A549 treated with ZK216348 at 1 μM for 4 hours (cell line): ENCODE measurements around the gene INSL3. TPM values are rescaled to one million over a fixed set of nuclear protein-coding genes. Genes with fewer than 3 reads are reported as not detected.

Experiments
- total RNA-seq: library from RNA; stranded (reverse); fragments of 200-300 nt; extraction: Qiagen RNA extraction; gene quantifications from 5 replicates; pipeline ENCODE4 v1.2.3, GENCODE V29; 2022; ENCODE audit warnings: low read depth

INSL3 gene
- total RNA-seq = 0.37 to 0.94 TPM (median 0.47 TPM) in 5 replicates

GRCh38 chr19:17821190-17821589 lies at the start of gene INSL3:
TSS of gene INSL3 (minus strand) at chr19:17821519. CDS start at chr19:17821506, 13 bp downstream.

GRCh38 chr19:17859533-17860330 lies 38.4 kb upstream of the INSL3 start, which contains the start of gene RPL18A:
TSS of gene RPL18A (plus strand) at chr19:17859910. CDS start at chr19:17859957, 47 bp downstream.

GRCh38 chr19:17847538-17848366 lies 26.4 kb upstream of the INSL3 start, which contains the start of gene JAK3:
TSS of gene JAK3 (minus strand) at chr19:17847982. CDS start at chr19:17844417, 3,565 bp downstream.

GRCh38 chr19:17794731-17795494 lies 26.4 kb downstream of the INSL3 start, which contains the start of gene B3GNT3:
TSS of gene B3GNT3 (plus strand) at chr19:17795138. CDS start at chr19:17807808, 12,670 bp downstream.

Other genes with a start within 250 kb of the INSL3 start
- 1.2 to 2.1 TPM (median 1.5 TPM) in 5 replicates for gene UNC13A, start 133.2 kb downstream of the INSL3 start, total RNA-seq
- gene MAP1S, start 102.0 kb downstream of the INSL3 start, total RNA-seq = 22.0 to 39.8 TPM (median 34.0 TPM) in 5 replicates
- 16.2 to 20.0 TPM (median 18.3 TPM) in 5 replicates for gene FCHO1, start 70.0 kb downstream of the INSL3 start, total RNA-seq
- gene B3GNT3, start 26.4 kb downstream of the INSL3 start, total RNA-seq = 3.4 to 5.4 TPM (median 4.5 TPM) in 5 replicates
- 0.27 to 0.43 TPM (median 0.32 TPM) in 5 replicates for gene JAK3, start 26.5 kb upstream of the INSL3 start, total RNA-seq
- 1,660 to 2,448 TPM (median 2,120 TPM) in 5 replicates for gene RPL18A, start 38.4 kb upstream of the INSL3 start, total RNA-seq
- 0.07 to 0.33 TPM (median 0.20 TPM) in 5 replicates for gene SLC5A5, start 50.4 kb upstream of the INSL3 start, total RNA-seq
- gene CCDC124, start 111.5 kb upstream of the INSL3 start, total RNA-seq = 93.4 to 129 TPM (median 120 TPM) in 5 replicates
- gene KCNN1, start 145.6 kb upstream of the INSL3 start, total RNA-seq = 0.12 to 0.98 TPM (median 0.48 TPM) in 5 replicates
- gene ARRDC2, start 186.7 kb upstream of the INSL3 start, total RNA-seq = 24.7 to 40.0 TPM (median 38.1 TPM) in 5 replicates